ENCODE results near the gene IL17RE.
A peak's percentile ranks its signal among the peaks of the same experiment; 100 is the strongest.

IL17RE gene

GRCh38 chr3:9903904-9904303 lies 1.3 kb downstream of the IL17RE start:
- DNase-seq (ENCODE audit: low read depth): no peak

GRCh38 chr3:9906480-9906879 lies 3.8 kb downstream of the IL17RE start:
- DNase-seq (ENCODE audit: low read depth): no peak

GRCh38 chr3:9908286-9908685 lies 5.6 kb downstream of the IL17RE start:
- DNase-seq (ENCODE audit: low read depth): no peak

- DNase-seq (ENCODE audit: low read depth): no peak
Measured at GRCh38 chr3:9909221-9910013, 6.8 kb downstream of the IL17RE start.

- DNase-seq (ENCODE audit: low read depth): no peak
Measured at GRCh38 chr3:9911863-9912262, 9.2 kb downstream of the IL17RE start.

- DNase-seq (ENCODE audit: low read depth): peak; percentile 21
Measured at GRCh38 chr3:9912294-9912935, 9.8 kb downstream of the IL17RE start.

- DNase-seq (ENCODE audit: low read depth): no peak
Measured at GRCh38 chr3:9913601-9914000, 11.0 kb downstream of the IL17RE start.

GRCh38 chr3:9914011-9914410 lies 11.4 kb downstream of the IL17RE start:
- no peak for DNase-seq (ENCODE audit: low read depth)

GRCh38 chr3:9914559-9915253 lies 12.1 kb downstream of the IL17RE start:
- DNase-seq (ENCODE audit: low read depth): no peak

GRCh38 chr3:9915254-9916141 lies 12.8 kb downstream of the IL17RE start:
- no peak for DNase-seq (ENCODE audit: low read depth)

GRCh38 chr3:9916346-9916733 lies 13.7 kb downstream of the IL17RE start:
- DNase-seq (ENCODE audit: low read depth): no peak

GRCh38 chr3:9916734-9917680 lies 14.4 kb downstream of the IL17RE start, which contains the start of gene IL17RC:
IL17RC (plus strand) TSS chr3:9917098; CDS start chr3:9917316, 218 bp downstream.
- DNase-seq (ENCODE audit: low read depth): peak; percentile 35

GRCh38 chr3:9917820-9918219 lies 15.2 kb downstream of the IL17RE start:
- DNase-seq (ENCODE audit: low read depth): no peak

- DNase-seq (ENCODE audit: low read depth): no peak
Measured at GRCh38 chr3:9918261-9919038, 15.8 kb downstream of the IL17RE start.

GRCh38 chr3:9928158-9928557 lies 25.5 kb downstream of the IL17RE start:
- DNase-seq (ENCODE audit: low read depth): no peak

- no peak for DNase-seq (ENCODE audit: low read depth)
Measured at GRCh38 chr3:9930804-9931418, 28.3 kb downstream of the IL17RE start.

- no peak for DNase-seq (ENCODE audit: low read depth)
Measured at GRCh38 chr3:9932535-9932842, 29.8 kb downstream of the IL17RE start.

GRCh38 chr3:9932843-9933560 lies 30.4 kb downstream of the IL17RE start:
- peak; percentile 81 for DNase-seq (ENCODE audit: low read depth)

Measured in activated T-cell treated with anti-CD3 and anti-CD28 coated beads for 24 hours (primary cell).